ENCODE data around the gene GABRP. TPM values are rescaled to one million over a fixed set of nuclear protein-coding genes. Genes with fewer than 3 reads are reported as not detected.

The GABRP gene
- total and polyA plus RNA-seq, 2 donors (not counting 3 experiments of a cell fraction or from before 2014, with no cell fraction given): 0.66 to 3.0 TPM

DNA sequence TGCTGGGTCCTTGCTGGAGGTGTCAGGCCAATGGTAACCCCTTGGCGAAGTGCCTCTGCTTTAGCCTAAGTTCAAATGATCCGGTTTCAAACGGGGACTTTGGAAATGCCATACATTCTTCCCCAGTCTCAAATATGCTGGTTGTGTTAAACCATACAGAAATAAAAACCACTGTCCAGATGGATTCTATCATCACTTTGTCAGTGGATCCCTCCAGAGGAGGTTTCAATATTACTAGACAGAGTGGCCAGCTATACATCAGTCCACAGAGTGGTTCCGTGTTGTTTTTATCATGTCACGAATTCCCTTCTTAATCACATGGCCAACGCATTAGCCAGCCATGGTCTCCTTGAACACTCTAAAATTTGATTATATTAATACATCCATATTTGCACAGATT lies 71.0 kb downstream of the GABRP start:
- no peak for TF ChIP-seq JUN (IDR thresholded peaks at IDR 0.05; ENCODE audit: borderline replicate concordance, insufficient read depth, insufficient read length, low read depth)
- TF ChIP-seq, protein P1, sequence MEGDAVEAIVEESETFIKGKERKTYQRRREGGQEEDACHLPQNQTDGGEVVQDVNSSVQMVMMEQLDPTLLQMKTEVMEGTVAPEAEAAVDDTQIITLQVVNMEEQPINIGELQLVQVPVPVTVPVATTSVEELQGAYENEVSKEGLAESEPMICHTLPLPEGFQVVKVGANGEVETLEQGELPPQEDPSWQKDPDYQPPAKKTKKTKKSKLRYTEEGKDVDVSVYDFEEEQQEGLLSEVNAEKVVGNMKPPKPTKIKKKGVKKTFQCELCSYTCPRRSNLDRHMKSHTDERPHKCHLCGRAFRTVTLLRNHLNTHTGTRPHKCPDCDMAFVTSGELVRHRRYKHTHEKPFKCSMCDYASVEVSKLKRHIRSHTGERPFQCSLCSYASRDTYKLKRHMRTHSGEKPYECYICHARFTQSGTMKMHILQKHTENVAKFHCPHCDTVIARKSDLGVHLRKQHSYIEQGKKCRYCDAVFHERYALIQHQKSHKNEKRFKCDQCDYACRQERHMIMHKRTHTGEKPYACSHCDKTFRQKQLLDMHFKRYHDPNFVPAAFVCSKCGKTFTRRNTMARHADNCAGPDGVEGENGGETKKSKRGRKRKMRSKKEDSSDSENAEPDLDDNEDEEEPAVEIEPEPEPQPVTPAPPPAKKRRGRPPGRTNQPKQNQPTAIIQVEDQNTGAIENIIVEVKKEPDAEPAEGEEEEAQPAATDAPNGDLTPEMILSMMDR (IDR thresholded peaks at IDR 0.05; ENCODE audit: extremely low read depth in 1 of 2, insufficient read depth in 1 of 2, low read depth in 1 of 2, low read length in 2 of 2): no peak
- no peak for TF ChIP-seq EZH2 (IDR thresholded peaks at IDR 0.05; ENCODE audit: borderline replicate concordance, low read depth, low read length, severe bottlenecking)
- no peak for TF ChIP-seq FOS (IDR thresholded peaks at IDR 0.05; ENCODE audit: borderline replicate concordance, insufficient read depth, low read length)
- no peak for TF ChIP-seq POLR2A (IDR thresholded peaks at IDR 0.05; ENCODE audit: low read depth, low read length)
- no peak for TF ChIP-seq MYC (IDR thresholded peaks at IDR 0.05; ENCODE audit: low read depth, low read length)
- TF ChIP-seq, protein P2, sequence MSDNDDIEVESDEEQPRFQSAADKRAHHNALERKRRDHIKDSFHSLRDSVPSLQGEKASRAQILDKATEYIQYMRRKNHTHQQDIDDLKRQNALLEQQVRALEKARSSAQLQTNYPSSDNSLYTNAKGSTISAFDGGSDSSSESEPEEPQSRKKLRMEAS (IDR thresholded peaks at IDR 0.05; ENCODE audit: insufficient read depth, insufficient read length): no peak
- TF ChIP-seq POLR2AphosphoS5 (IDR thresholded peaks at IDR 0.05; ENCODE audit: insufficient read depth, low read depth, low read length): no peak
- TF ChIP-seq GATA2 (IDR thresholded peaks at IDR 0.05; ENCODE audit: insufficient read depth, insufficient read length, low read depth, low read length): no peak
- POLR2A ChIA-PET: no interaction called here
- Histone ChIP-seq H3K9me3 (replicated peaks; ENCODE audit: control insufficient read depth, insufficient read depth, low read length) (no peaks in the 10 kb centered on the region), H3K79me2 (ENCODE audit: control insufficient read depth, insufficient read depth, low read length) (no peaks in the 10 kb centered on the region), H4K20me1 (replicated peaks; ENCODE audit: control insufficient read depth, extremely low read depth, insufficient read depth, low read length) (no peaks in the 10 kb centered on the region), H3K27me3 (ENCODE audit: control insufficient read depth in 2 of 2, insufficient read depth in 2 of 2, low read length in 2 of 2) (peaks cover 2 to 3% of the 10 kb centered on the region in 2 experiments), H3K9ac (replicated peaks; ENCODE audit: extremely low read depth, insufficient read depth, low read length) (no peak overlapping the region), H3K4me3 (replicated peaks in 1 of 3; ENCODE audit: insufficient read depth in 1 of 3, low read depth in 1 of 3, low read length in 3 of 3) (no peak overlapping the region), H3K36me3 (ENCODE audit: control insufficient read depth in 2 of 2, extremely low read depth in 1 of 2, insufficient read depth in 2 of 2, low read length in 2 of 2) (no peaks in the 10 kb centered on the region), H3K27ac (ENCODE audit: insufficient read depth, low read depth, low read length) (no peak overlapping the region), H3K9me1 (replicated peaks; ENCODE audit: control insufficient read depth, extremely low read depth, insufficient read depth, low read length) (no peaks in the 10 kb centered on the region), H2AFZ (ENCODE audit: low read depth, low read length) (no peak overlapping the region), H3K4me1 (ENCODE audit: control insufficient read depth, extremely low read depth, insufficient read depth, low read length) (no peaks in the 10 kb centered on the region), H3K4me2 (ENCODE audit: insufficient read depth, low read length) (no peak overlapping the region)
- dilution Hi-C loops (cut with MboI; ENCODE audit: extremely low pct_ligation_motif_present, low sequenced_read_pairs): no loop called here
- intact Hi-C loops (cut with micrococcal nuclease): no loop called here
- BruUV-seq (replicated peaks): no TSS peak
- no peak for DNase-seq (ENCODE audit: low read depth, low spot score)
- CTCF ChIA-PET: no interaction called here
- no peak for FAIRE-seq

All from endothelial cell of umbilical vein (primary cell).